HG03439 (cell line): ENCODE results near the gene PLVAP.

Experiments used
- ATAC-seq: cut with Tn5 transposase; IDR thresholded peaks from one replicate; pipeline ENCODE4 v1.9.1; 2021; ENCODE audit warnings: mild to moderate bottlenecking, moderate library complexity; ENCODE audit not compliant: unreplicated experiment

PLVAP gene

GRCh38 chr19:17324357-17325114 lies 52.6 kb downstream of the PLVAP start:
- no peak for ATAC-seq

- no peak for ATAC-seq
Measured at GRCh38 chr19:17323964-17324332, 53.2 kb downstream of the PLVAP start.

- ATAC-seq = no peak
Measured at GRCh38 chr19:17323300-17323963, 53.7 kb downstream of the PLVAP start.

GRCh38 chr19:17322854-17323253 lies 54.3 kb downstream of the PLVAP start:
- no peak for ATAC-seq

- no peak for ATAC-seq
Measured at GRCh38 chr19:17321655-17322489, 55.3 kb downstream of the PLVAP start.

- ATAC-seq = no peak
Measured at GRCh38 chr19:17320435-17320834, 56.7 kb downstream of the PLVAP start.

GRCh38 chr19:17319473-17320238 lies 57.5 kb downstream of the PLVAP start:
- ATAC-seq = no peak

- ATAC-seq = no peak
Measured at GRCh38 chr19:17318966-17319365, 58.2 kb downstream of the PLVAP start.

GRCh38 chr19:17314007-17314593 lies 63.0 kb downstream of the PLVAP start:
- ATAC-seq = no peak

- ATAC-seq = no peak
Measured at GRCh38 chr19:17312189-17313113, 64.7 kb downstream of the PLVAP start.

- ATAC-seq = no peak
Measured at GRCh38 chr19:17311455-17312188, 65.5 kb downstream of the PLVAP start.

GRCh38 chr19:17309965-17310461 lies 67.1 kb downstream of the PLVAP start:
- no peak for ATAC-seq

GRCh38 chr19:17309198-17309964 lies 67.8 kb downstream of the PLVAP start, which contains the start of gene DDA1:
DDA1 (plus strand) TSS chr19:17309563; CDS start chr19:17309655, 92 bp downstream.
- ATAC-seq = peak; percentile 58

- ATAC-seq = no peak
Measured at GRCh38 chr19:17307876-17308377, 69.2 kb downstream of the PLVAP start.

- no peak for ATAC-seq
Measured at GRCh38 chr19:17306285-17306714, 70.8 kb downstream of the PLVAP start.

GRCh38 chr19:17305517-17306284 lies 71.4 kb downstream of the PLVAP start, which contains the start of gene MRPL34:
MRPL34 (plus strand) TSS chr19:17305872; CDS start chr19:17305893, 21 bp downstream.
- peak; percentile 64 for ATAC-seq

- no peak for ATAC-seq
Measured at GRCh38 chr19:17305216-17305516, 72.0 kb downstream of the PLVAP start.
